Naive thymus-derived CD8-positive, alpha-beta T cell (primary cell): ENCODE measurements around the gene ATG10. TPM values are rescaled to one million over a fixed set of nuclear protein-coding genes. Genes with fewer than 3 reads are reported as not detected.
"Not testable (repeated sequence)": the region's sequence is repeated elsewhere in the genome, so short reads cannot be mapped to it uniquely, and the experiment has no call there.

ENCODE experiments used
- ATAC-seq, 2 donors: fragments of 150-1000 bp; cut with Tn5 transposase in 1 of 2; sonication (Bioruptor Pico), chemical (Tn5 transposase) in 1 of 2; 1 replicate in 1 of 2; 2 replicates in 1 of 2; pipeline ENCODE4 v1.10.0; 2021; ENCODE audit warnings: mild to moderate bottlenecking in 2 of 2, moderate library complexity in 2 of 2
- POLR2A ChIA-PET: fragments of 350-600 bp; sonication (Branson Sonifier 250); formaldehyde crosslinking; loops from one replicate; lab custom pipeline; 2021; ENCODE audit warnings: antibody characterized with exemption; lab: Charles Lee
- DNase-seq, 10 donors: peaks; one replicate each; pipeline versions ENCODE4 v3.0.0 to v3.0.0-alpha.2; 2020 to 2022
- H3K27ac Mint-ChIP-seq, 10 donors: one replicate each; pipeline ENCODE4 v1.8.0; 2020 to 2022; ENCODE audit warnings: mild to moderate bottlenecking in 10 of 10, mixed read lengths in 10 of 10, moderate library complexity in 4 of 10, inconsistent platforms in 1 of 10
- H3K27me3 Mint-ChIP-seq, 5 donors: one replicate each; pipeline ENCODE4 v1.8.0; 2021 to 2022; ENCODE audit warnings: mixed read lengths in 5 of 5
- H3K36me3 Mint-ChIP-seq, 3 donors: one replicate each; pipeline ENCODE4 v1.8.0; 2020 to 2022; ENCODE audit warnings: mixed read lengths in 3 of 3, mild to moderate bottlenecking in 2 of 3, inconsistent platforms in 1 of 3
- H3K4me1 Mint-ChIP-seq, 4 donors: one replicate each; pipeline ENCODE4 v1.8.0; 2021 to 2022; ENCODE audit warnings: mixed read lengths in 4 of 4
- H3K4me3 Mint-ChIP-seq, 10 donors: one replicate each; pipeline ENCODE4 v1.8.0; 2020 to 2022; ENCODE audit warnings: mild to moderate bottlenecking in 10 of 10, mixed read lengths in 10 of 10, moderate library complexity in 6 of 10, inconsistent platforms in 1 of 10
- H3K9me3 Mint-ChIP-seq, 9 donors: one replicate each; pipeline ENCODE4 v1.8.0; 2020 to 2022; ENCODE audit warnings: mixed read lengths in 9 of 9, mild to moderate bottlenecking in 3 of 9, inconsistent platforms in 1 of 9, moderate library complexity in 1 of 9
- polyA plus RNA-seq, 3 donors: library from polyadenylated mRNA; unstranded; fragments of 300-500 nt; fragmentation: Illumina TruSeq; gene quantifications; one replicate each; pipeline ENCODE4 v1.2.3, GENCODE V29; 2021
- total RNA-seq, 8 experiments: library from RNA in 2 of 8; stranded (reverse) in 2 of 8; gene quantifications; one replicate each; pipeline ENCODE4 v1.2.3 and lab custom pipeline; 2021 to 2026

ATG10 gene
- total and polyA plus RNA-seq, 5 experiments from 2014 or later: 9.2 to 11.8 (median 9.8) TPM

DNA sequence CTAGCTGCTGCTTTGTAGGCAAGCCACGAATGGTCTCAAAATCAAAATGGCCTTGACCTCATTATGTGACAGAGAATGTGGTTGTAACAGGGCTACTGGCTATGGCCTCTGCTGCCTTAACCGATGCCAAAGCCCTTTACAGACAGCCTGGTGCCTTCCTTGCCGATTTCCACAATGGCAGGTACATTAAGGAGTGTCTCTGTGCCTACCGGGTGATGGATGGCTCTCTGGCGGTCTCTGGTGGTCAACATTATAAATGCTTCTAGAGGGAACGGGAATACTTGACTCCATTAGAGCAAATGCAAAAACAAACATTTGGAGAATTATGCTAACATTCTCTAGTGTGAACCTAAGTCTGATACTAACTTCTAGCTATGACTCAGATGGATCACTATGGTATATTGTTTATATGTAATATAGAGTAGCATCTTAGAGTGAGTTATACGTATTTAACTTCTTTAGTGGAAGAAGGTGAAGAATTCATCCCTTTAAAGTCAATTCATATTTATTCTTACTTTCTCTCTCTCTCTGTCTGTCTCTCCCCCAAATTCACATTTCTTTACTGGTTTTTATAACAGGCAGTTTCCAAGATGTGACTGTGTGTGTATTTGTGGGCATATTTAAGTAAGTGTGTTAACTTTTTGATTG lies 253.8 kb downstream of the ATG10 start:
- Mint-ChIP-seq H3K9me3 (no peaks in the 10 kb centered on the region), H3K36me3 (no peaks in the 10 kb centered on the region), H3K27ac (peak overlapping the region in 2 of 10 donors; percentile 1 to 4), H3K4me3 (no peak overlapping the region), H3K4me1 (peaks cover 2 to 6% (median 3%) of the 10 kb centered on the region in 4 donors), H3K27me3 (no peaks in the 10 kb centered on the region)
- ATAC-seq (peak; percentile 72 to 83), DNase-seq (peak; percentile 20 to 73 (median 57))
- POLR2A ChIA-PET: interaction anchor here (0.7 to 0.9 kb wide), 2 partner anchors 474 to 924 kb away, joined by 3 read pairs; no protein-coding TSS in a partner anchor

DNA sequence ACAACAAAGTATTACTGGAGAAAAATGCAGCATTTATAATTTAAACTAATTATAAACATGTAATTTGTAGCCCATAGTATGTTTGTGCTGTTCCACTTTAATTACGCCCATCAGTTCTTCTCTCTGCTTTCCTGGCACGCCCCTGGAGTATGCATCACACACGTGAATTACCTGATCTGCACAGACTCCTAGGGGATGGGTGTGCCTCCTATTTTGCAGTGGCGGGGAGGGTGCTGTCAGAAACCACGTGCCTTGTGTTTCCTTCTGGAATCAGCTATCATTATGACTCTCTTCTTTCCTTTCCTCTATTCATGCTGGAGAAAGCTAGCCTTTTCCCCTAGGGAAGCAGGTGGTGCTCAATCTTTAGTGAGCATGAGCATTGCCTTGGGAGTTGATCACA lies 263.1 kb downstream of the ATG10 start:
- ATAC-seq (no peak), DNase-seq (no peak)
- Mint-ChIP-seq H3K4me3 (no peak overlapping the region), H3K4me1 (no peaks in the 10 kb centered on the region), H3K36me3 (peaks cover 0 to 7% (median 0%) of the 10 kb centered on the region in 3 donors), H3K9me3 (no peaks in the 10 kb centered on the region), H3K27me3 (no peaks in the 10 kb centered on the region), H3K27ac (no peak overlapping the region)
- POLR2A ChIA-PET: no interaction called here

DNA sequence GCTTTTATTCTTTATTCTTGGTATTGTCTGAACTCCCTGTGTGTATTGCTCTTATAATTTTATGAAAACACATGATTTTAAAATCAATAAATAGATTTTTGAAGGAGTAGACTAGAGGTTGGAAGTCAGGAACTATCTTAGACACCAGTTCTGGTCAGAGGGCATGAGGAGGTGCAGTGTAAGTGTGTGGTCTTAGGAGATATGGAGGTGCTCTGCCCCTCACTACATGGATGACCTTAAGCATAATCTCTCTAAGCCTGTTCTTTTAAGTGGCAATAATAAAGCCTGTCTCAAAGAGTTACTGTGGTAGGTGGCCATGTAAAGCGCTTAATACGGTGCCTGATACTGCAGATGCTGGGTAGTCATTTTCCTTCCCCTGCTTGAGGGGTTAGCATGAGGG lies 272.3 kb downstream of the ATG10 start:
- Mint-ChIP-seq H3K36me3 (peaks cover 3 to 26% (median 19%) of the 10 kb centered on the region in 3 donors), H3K4me1 (no peaks in the 10 kb centered on the region), H3K27me3 (no peaks in the 10 kb centered on the region), H3K27ac (no peak overlapping the region), H3K4me3 (no peak overlapping the region), H3K9me3 (peaks cover 0 to 31% (median 16%) of the 10 kb centered on the region in 9 donors)
- POLR2A ChIA-PET: no interaction called here
- no peak for DNase-seq
- ATAC-seq: no peak

DNA sequence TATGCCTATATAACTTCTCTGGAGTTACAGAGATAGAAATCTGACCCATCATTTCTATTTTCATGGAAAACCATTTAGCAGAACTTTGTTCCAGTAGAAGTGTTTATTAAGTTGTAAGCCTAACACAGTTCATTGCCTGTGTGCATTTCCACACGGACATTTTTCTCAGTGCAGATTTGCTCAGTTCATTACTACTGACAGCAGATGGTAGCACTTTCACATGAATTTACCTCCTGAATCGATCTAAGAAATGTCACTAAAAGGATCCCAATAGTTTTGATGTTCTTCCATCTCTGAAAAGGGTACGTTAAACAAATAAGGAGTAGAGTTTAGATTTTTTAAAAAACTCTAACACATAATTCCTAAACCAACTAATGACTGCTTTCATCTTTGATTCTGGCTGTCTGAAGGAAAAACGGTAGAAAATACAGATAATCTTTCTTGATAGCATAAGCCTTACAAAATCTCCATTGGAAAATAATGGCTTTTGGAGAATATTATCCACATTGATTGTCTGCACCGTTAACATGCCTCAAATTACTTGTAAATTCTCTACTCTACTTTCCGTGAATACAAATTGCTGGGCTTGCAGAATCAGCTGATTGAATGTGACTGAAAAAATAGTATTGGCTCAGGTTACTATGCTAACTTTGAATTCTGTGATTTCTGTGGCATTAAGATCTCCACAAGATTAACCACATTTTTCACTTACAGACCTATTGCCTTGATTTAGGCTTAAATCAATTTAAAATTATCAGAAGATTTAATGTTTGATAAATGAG lies 273.2 kb downstream of the ATG10 start:
- DNase-seq: no peak
- H3K9me3 Mint-ChIP-seq: peaks cover 0 to 31% (median 16%) of the 10 kb centered on the region in 9 donors
- no peak overlapping the region for H3K27ac Mint-ChIP-seq
- no peaks in the 10 kb centered on the region for H3K27me3 Mint-ChIP-seq
- peaks cover 3 to 31% (median 19%) of the 10 kb centered on the region in 3 donors for H3K36me3 Mint-ChIP-seq
- POLR2A ChIA-PET: no interaction called here
- no peak for ATAC-seq
- H3K4me1 Mint-ChIP-seq: no peaks in the 10 kb centered on the region
- no peak overlapping the region for H3K4me3 Mint-ChIP-seq

GRCh38 chr5:82246960-82247574 lies 275.2 kb downstream of the ATG10 start:
- H3K36me3 Mint-ChIP-seq: peaks cover 3 to 33% (median 19%) of the 10 kb centered on the region in 3 donors
- no peak for DNase-seq
- no peaks in the 10 kb centered on the region for H3K27me3 Mint-ChIP-seq
- H3K4me3 Mint-ChIP-seq: no peak overlapping the region
- no peaks in the 10 kb centered on the region for H3K4me1 Mint-ChIP-seq
- peaks cover 0 to 31% (median 16%) of the 10 kb centered on the region in 9 donors for H3K9me3 Mint-ChIP-seq
- POLR2A ChIA-PET: no interaction called here
- no peak overlapping the region for H3K27ac Mint-ChIP-seq
- ATAC-seq: no peak

DNA sequence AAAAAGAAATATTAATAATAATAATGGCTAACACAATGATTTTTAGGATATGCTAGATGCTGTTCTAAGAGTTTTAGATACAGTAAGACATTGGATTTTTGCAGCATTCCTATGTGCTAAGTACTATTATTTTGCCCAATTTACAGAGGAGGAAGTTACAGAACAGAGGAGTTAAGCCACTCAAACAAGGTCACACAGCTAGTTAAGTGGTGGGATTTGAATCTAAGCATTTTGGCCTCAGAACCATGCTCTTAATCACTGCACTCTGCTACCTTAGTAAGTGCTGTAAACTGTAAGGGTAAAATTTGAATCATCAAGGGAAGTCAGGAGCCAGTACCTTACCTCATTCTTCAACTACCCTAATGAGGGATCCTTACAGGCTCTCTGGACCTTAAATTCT lies 280.9 kb downstream of the ATG10 start:
- Mint-ChIP-seq H3K9me3 (peaks cover 0 to 6% (median 4%) of the 10 kb centered on the region in 9 donors), H3K36me3 (peaks cover 5 to 16% (median 9%) of the 10 kb centered on the region in 3 donors), H3K27me3 (no peaks in the 10 kb centered on the region), H3K27ac (no peak overlapping the region), H3K4me1 (no peaks in the 10 kb centered on the region), H3K4me3 (no peak overlapping the region)
- POLR2A ChIA-PET: no interaction called here
- no peak for DNase-seq
- ATAC-seq: no peak

DNA sequence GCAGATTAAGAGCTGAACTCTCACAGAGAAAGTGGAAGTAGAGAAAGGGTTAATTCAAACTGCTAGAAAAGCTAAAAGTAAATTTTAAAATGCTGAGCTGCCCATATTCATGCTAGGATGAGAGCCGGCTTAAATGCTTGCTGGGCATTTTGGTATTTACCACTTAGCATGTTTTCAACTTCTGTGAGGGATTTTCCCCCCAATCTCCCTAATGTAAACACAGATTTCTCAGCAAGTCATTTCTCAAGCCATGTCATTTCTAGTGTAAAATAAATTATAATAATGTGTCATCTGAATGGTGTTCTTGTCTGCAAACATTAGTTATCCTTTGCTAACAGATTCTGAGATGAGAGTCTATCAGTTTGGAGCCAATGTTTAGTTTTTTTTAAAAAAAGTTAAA lies 284.0 kb downstream of the ATG10 start:
- Mint-ChIP-seq H3K9me3 (peaks cover 0 to 2% (median 0%) of the 10 kb centered on the region in 9 donors), H3K4me1 (no peaks in the 10 kb centered on the region), H3K27ac (no peak overlapping the region), H3K36me3 (peaks cover 0 to 8% (median 5%) of the 10 kb centered on the region in 3 donors), H3K4me3 (no peak overlapping the region), H3K27me3 (no peaks in the 10 kb centered on the region)
- DNase-seq (no peak), ATAC-seq (no peak)
- POLR2A ChIA-PET: no interaction called here

- Mint-ChIP-seq H3K4me1 (no peaks in the 10 kb centered on the region), H3K4me3 (no peak overlapping the region), H3K27ac (peak overlapping the region in 1 of 10 donors; percentile 27), H3K27me3 (no peaks in the 10 kb centered on the region), H3K36me3 (peaks cover 0 to 8% (median 5%) of the 10 kb centered on the region in 3 donors), H3K9me3 (peaks cover 0 to 2% (median 0%) of the 10 kb centered on the region in 9 donors)
- ATAC-seq (no peak), DNase-seq (no peak)
- POLR2A ChIA-PET: no interaction called here
Measured at GRCh38 chr5:82257247-82257646, 285.4 kb downstream of the ATG10 start.

DNA sequence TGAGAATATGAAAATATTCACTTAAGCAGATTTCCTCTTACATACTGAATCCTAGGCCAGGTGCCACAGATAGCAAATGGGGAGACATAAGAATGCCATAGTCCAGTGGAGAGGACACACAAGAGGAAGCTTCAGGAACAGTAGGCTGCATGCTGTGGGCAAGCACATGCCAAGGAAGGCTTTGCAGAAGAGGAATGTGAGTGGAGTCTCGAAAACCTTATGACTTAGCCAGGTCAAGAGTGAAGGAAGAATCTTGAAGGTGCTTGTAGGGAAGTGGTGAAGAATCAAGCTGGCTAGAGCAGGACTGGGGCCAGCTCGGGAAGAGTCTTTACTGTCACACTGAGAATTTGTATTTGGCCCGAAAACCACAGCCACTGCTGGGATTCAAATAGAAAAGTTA lies 285.9 kb downstream of the ATG10 start:
- Mint-ChIP-seq H3K27me3 (no peaks in the 10 kb centered on the region), H3K4me1 (no peaks in the 10 kb centered on the region), H3K4me3 (no peak overlapping the region), H3K9me3 (peaks cover 0 to 2% (median 0%) of the 10 kb centered on the region in 9 donors), H3K36me3 (peaks cover 0 to 8% (median 5%) of the 10 kb centered on the region in 3 donors), H3K27ac (peak overlapping the region in 2 of 10 donors; percentile 27 to 78)
- POLR2A ChIA-PET: no interaction called here
- DNase-seq: no peak
- ATAC-seq: no peak

DNA sequence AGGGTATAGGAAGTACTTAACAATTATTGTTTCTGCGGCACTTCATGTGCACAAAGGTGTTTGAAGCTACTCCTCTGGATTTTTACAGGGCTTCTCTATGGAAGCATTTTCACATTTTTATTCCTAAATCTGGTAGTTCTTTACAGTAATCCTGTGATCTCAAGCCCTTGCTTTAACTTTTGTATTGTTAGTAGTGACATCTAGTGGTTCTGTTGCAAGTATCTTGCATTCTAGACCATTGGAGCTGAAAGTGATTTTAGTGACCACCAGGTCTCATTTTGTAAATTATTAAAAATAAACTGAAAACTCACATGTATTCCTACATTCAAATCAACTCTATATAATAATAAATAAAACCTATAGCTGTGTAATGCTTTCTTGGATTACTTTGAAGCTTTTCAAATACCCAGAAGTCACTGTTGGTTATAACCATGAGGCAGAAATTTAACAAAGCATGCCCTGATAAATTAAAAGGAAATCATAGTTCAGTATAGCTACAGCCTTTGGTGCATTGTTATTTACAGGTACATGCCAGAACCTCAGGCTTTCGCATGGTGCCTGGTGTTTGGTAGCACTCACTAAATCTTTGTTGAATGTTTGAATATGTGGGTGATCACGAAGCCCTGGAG lies 287.5 kb downstream of the ATG10 start:
- peak overlapping the region in 1 of 10 donors; percentile 2 for H3K27ac Mint-ChIP-seq
- DNase-seq (no peak), ATAC-seq (no peak)
- H3K27me3 Mint-ChIP-seq: no peaks in the 10 kb centered on the region
- H3K4me1 Mint-ChIP-seq: no peaks in the 10 kb centered on the region
- peaks cover 0 to 2% (median 0%) of the 10 kb centered on the region in 9 donors for H3K9me3 Mint-ChIP-seq
- H3K4me3 Mint-ChIP-seq: no peak overlapping the region
- POLR2A ChIA-PET: no interaction called here
- H3K36me3 Mint-ChIP-seq: peaks cover 0 to 4% (median 0%) of the 10 kb centered on the region in 3 donors

DNA sequence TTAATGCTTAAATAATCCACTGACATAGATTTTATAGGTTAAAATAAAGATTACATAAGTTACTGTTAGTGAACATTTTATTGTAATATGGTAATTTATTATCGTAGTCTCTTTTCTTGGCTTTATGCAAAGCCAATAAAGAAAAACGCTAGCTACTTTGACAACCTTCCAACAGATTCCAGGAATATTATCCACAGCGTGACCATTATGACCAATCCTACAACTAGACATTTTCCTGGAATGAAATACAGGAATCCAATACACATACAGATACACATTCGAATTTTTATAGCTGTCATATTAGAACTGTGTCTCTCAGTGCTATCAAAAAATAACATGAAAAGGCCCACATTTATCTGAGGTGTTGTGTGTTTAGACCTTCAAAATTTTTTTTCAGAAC lies 293.2 kb downstream of the ATG10 start:
- Mint-ChIP-seq H3K27ac (no peak overlapping the region), H3K4me3 (no peak overlapping the region), H3K27me3 (no peaks in the 10 kb centered on the region), H3K4me1 (no peaks in the 10 kb centered on the region), H3K36me3 (peaks cover 10 to 22% (median 13%) of the 10 kb centered on the region in 3 donors), H3K9me3 (peaks cover 0 to 24% (median 6%) of the 10 kb centered on the region in 9 donors)
- POLR2A ChIA-PET: no interaction called here
- ATAC-seq: no peak
- no peak for DNase-seq

GRCh38 chr5:82267297-82267933 lies 295.6 kb downstream of the ATG10 start:
- DNase-seq, ATAC-seq, H3K27me3 Mint-ChIP-seq, H3K4me1 Mint-ChIP-seq, H3K4me3 Mint-ChIP-seq: not testable (repeated sequence)
- peaks cover 0 to 24% (median 6%) of the 10 kb centered on the region in 9 donors for H3K9me3 Mint-ChIP-seq
- H3K36me3 Mint-ChIP-seq: peaks cover 13 to 22% (median 18%) of the 10 kb centered on the region in 3 donors
- peak overlapping the region in 1 of 10 donors; percentile 37 for H3K27ac Mint-ChIP-seq
- POLR2A ChIA-PET: interaction anchor here (0.7 kb wide), 1 partner anchor 360 kb away, joined by 3 read pairs; no protein-coding TSS in a partner anchor
